Subcutaneous abdominal adipose tissue (tissue), 5 donors: ENCODE data around the gene F13A1.

ENCODE experiments used
- H3K27ac ChIP-seq: one replicate; pipeline ENCODE4 v1.7.0; 2013; ENCODE audit warnings: low read depth, mild to moderate bottlenecking, inconsistent platforms, low read length, moderate library complexity
- H3K27me3 ChIP-seq, 5 donors: one replicate each; pipeline ENCODE4 v1.7.0; 2013; ENCODE audit warnings: low read length in 5 of 5, inconsistent platforms in 1 of 5; ENCODE audit not compliant: control insufficient read depth in 5 of 5, insufficient read depth in 4 of 5
- H3K36me3 ChIP-seq, 5 donors: one replicate each; pipeline ENCODE4 v1.7.0; 2013; ENCODE audit warnings: low read length in 5 of 5; ENCODE audit not compliant: control insufficient read depth in 5 of 5, insufficient read depth in 5 of 5
- H3K4me1 ChIP-seq, 5 donors: one replicate each; pipeline ENCODE4 v1.7.0; 2013; ENCODE audit warnings: low read length in 5 of 5, mild to moderate bottlenecking in 3 of 5, moderate library complexity in 1 of 5; ENCODE audit not compliant: control insufficient read depth in 5 of 5, insufficient read depth in 5 of 5
- H3K4me3 ChIP-seq, 5 donors: one replicate each; pipeline ENCODE4 v1.7.0; 2013; ENCODE audit warnings: low read length in 5 of 5, low read depth in 1 of 5
- H3K9ac ChIP-seq, 5 donors: one replicate each; pipeline ENCODE4 v1.7.0; 2013; ENCODE audit warnings: low read length in 5 of 5, mild to moderate bottlenecking in 4 of 5, moderate library complexity in 3 of 5
- H3K9me3 ChIP-seq, 5 donors: one replicate each; pipeline ENCODE4 v1.7.0; 2013; ENCODE audit warnings: low read length in 5 of 5; ENCODE audit not compliant: control insufficient read depth in 5 of 5
- donor health status: healthy.
- donor health status: healthy.
- donor health status: healthy.
- donor health status: healthy.
- donor health status: healthy.

Gene F13A1

DNA sequence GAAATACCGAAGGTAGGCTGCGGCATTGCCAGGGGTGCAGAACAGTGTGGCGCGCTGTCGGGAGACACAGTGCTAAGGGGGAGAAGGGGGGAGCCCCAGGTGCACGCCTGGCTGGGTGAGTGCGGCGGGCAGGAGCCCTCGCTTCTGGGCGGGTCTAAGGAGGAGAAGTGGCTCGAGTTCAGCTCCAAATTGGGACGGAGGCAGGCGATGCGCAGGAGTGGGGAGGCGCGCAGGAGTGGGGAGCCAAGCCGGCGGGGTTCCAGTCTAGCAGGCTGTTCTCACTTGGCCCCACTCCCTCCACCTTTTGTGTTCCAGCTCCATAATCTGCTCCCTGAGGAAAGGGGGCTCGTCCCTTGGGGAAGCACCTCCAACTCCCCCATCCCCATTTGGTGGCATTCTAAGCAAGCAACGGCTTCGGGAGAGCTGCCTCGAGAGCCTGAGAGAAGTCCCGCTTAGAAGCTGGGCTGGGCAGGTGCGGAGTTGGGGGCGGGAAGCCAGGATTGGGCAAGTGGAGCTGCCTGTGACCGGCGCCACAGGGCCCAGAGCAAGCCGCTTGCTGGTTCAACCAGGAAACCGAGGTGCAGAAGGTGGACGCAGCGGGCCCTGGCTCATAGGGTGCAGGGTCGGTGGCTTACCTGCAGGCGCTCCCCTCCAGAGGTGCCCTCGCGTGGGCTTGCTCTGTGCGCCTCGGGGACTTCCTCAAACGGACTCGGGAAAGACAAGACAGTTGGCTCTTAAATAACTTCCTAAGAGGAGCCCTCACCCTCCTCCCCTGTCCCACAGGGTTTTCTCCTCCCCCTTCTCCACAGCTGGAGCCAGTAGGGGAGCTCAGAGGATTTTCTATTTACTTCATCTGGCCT is at the start of gene F13A1:
F13A1 (minus strand) TSS at position 711 of the 860 bp plus-strand sequence. CDS start 1,998 bp downstream, outside the sequence.
- H3K9ac ChIP-seq: peak within 1 kb of the TSS in 3 of 5 donors; percentile 34 to 66 (median 35)
- no peak within 1 kb of the TSS for H3K27ac ChIP-seq
- H3K9me3 ChIP-seq: no peaks in the 10 kb centered on the region
- H3K27me3 ChIP-seq: peaks cover 9 to 16% (median 11%) of the 10 kb centered on the region in 5 donors
- no peaks in the 10 kb centered on the region for H3K36me3 ChIP-seq
- peak within 1 kb of the TSS; percentile 50 to 67 (median 53) for H3K4me3 ChIP-seq
- H3K4me1 ChIP-seq: peaks cover 0 to 19% (median 16%) of the 10 kb centered on the region in 5 donors

DNA sequence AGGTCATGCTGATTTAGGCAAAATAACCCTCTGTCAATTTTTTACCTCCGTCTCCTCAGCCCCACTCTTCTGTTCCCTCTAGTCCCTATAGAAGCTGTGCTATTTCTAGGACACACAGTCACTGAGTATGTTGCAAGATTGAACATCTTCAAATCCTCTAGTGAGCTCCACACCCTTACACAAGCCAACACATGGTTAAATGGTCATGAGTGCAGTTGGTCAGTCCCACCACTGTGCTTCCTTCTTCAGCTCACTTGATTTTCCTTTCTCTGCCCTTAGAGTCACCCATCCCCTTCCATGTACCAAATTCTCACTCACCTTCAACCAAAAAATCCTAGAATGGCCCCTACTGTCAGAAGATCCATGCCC is 48.2 kb upstream of the F13A1 start:
- no peaks in the 10 kb centered on the region for H3K4me1 ChIP-seq
- H3K27ac ChIP-seq: no peak overlapping the region
- no peak overlapping the region for H3K9ac ChIP-seq

DNA sequence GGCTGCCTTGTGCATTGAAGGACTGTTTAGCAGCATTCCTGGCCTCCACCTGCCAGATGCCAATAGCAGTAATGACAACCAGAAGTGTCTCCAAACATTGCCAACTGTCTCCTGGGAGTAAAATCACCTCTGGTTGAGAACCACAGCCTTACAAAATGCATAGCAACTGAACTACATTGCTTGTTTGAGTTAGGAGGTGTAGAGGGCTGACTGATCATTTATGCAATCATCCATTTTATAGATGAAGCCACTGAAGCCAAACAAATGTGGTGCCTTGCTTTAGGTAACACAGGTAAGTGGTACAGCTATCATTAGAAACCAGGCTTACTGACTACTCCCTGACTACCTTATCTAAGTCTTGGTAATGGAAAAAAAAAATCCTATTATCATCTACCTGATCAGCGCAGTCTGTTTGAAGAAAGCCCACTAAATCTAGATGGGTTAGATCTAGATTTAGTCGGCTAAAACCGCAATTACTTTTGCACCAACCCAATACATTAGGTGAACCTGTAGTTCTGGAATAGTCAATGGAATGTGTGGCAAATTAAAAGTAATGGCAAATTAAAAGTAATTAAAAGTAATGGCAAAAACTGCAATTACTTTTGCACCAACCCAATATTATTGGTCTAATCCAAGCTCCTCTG is 47.7 kb upstream of the F13A1 start:
- Histone ChIP-seq H3K4me3 (no peak overlapping the region), H3K36me3 (no peaks in the 10 kb centered on the region), H3K27ac (no peak overlapping the region), H3K9me3 (no peaks in the 10 kb centered on the region), H3K4me1 (no peaks in the 10 kb centered on the region), H3K27me3 (no peaks in the 10 kb centered on the region), H3K9ac (no peak overlapping the region)

More for the DNA sequence above, 48.2 kb upstream of the F13A1 start:
- Histone ChIP-seq H3K4me3 (no peak overlapping the region), H3K36me3 (no peaks in the 10 kb centered on the region), H3K9me3 (no peaks in the 10 kb centered on the region), H3K27me3 (no peaks in the 10 kb centered on the region)

DNA sequence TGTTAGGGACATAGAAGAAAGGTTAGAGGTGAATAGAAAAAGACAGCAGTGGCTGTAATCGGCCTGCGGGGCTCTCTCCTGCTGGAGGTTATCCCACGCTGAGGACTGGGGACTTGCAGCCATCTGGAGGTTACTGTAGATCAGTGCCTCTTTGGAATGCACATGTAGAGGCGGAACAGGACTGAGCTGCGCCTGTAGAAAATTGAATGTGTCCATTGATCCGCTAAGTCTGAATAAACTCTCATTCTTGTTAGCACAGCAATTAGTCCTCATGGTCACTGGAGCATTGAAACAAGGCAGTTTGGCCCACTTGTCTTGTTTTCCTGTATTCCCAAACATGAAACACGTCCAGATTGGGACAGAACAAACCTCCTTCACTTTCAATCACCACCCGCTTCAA is 46.3 kb upstream of the F13A1 start:
- no peaks in the 10 kb centered on the region for H3K27me3 ChIP-seq
- no peak overlapping the region for H3K9ac ChIP-seq
- no peak overlapping the region for H3K4me3 ChIP-seq
- H3K27ac ChIP-seq: no peak overlapping the region
- H3K36me3 ChIP-seq: no peaks in the 10 kb centered on the region
- no peaks in the 10 kb centered on the region for H3K9me3 ChIP-seq
- no peaks in the 10 kb centered on the region for H3K4me1 ChIP-seq

DNA sequence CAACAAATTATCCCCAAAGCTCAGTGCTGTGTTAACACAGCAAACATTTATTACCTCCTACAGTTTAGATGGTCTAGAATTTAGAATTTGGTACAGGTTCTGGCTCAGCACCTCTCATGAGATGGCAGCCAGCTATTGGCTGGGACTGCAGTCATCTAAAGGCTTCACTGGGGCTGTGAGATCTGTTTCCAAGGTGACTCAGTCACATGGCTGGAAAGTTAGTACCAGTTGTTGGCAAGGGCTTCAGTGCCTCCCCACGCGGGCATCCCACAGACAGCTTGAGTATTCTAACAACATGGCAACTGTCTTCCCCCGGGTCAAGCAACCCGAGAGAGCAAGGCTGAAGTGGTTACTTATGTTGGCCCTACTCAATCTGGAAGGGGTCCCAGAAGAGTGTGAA is 44.8 kb upstream of the F13A1 start:
- H3K4me3 ChIP-seq: no peak overlapping the region
- H3K9me3 ChIP-seq: no peaks in the 10 kb centered on the region
- H3K4me1 ChIP-seq: no peaks in the 10 kb centered on the region
- H3K27me3 ChIP-seq: no peaks in the 10 kb centered on the region
- no peak overlapping the region for H3K9ac ChIP-seq
- H3K27ac ChIP-seq: no peak overlapping the region
- no peaks in the 10 kb centered on the region for H3K36me3 ChIP-seq

DNA sequence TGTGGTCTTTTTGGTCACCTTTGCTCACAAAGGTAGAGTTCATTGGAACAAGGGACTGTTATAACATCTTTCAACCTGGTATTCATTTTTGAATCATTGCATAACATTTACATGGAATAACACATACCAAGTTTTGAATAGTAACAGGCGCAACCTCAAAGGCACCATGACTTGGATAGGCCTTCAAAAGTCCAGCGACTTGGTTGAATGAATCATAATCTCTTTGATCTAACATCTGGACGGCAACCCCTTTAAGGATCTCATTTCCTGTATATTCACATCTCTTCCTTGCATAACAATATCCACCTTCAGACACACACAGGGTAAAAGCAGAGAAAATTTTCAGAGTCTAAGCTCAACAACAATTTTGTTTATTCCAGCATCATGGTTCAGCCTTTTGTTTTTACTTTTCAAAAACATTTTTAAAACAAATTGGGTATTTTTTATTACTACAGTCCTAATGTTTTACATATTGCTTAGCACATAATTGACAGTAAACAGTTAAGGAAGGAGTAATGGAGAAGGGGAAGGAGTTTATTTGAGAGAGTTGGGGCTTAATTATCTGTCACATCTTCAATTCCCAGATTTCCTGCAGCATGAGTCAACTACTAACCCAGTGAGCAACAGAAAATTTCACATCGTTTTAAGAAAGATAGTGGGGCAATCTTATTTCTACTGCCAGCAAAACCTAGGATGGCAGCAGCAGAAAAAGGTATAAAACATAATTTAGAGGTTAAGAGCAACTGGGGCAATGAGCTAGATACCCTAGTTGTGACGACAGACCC is 41.8 kb upstream of the F13A1 start:
- no peak overlapping the region for H3K4me3 ChIP-seq
- H3K9ac ChIP-seq: no peak overlapping the region
- H3K27me3 ChIP-seq: no peaks in the 10 kb centered on the region
- peaks cover 0 to under 1% (median 0%) of the 10 kb centered on the region in 5 donors for H3K4me1 ChIP-seq
- no peak overlapping the region for H3K27ac ChIP-seq
- H3K36me3 ChIP-seq: no peaks in the 10 kb centered on the region
- no peaks in the 10 kb centered on the region for H3K9me3 ChIP-seq

DNA sequence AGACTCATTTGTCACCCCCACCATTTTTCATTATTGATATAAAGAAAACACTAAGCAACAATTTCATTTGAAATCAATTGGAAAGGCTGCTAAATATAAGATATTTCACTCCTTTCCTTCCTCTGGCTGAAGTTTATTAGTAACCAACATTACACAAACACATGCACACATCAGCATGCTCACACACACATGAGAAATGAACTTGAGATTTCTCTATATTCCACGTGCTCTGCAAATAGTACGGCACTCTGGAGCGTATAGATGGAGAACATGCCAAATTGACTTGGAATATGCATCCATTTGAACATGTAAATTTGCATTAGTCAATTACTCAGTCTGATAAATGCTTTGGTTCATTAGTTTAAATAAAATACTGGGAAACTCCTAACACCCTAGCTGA is 37.1 kb upstream of the F13A1 start:
- Histone ChIP-seq H3K4me1 (peaks cover 0 to 8% (median 0%) of the 10 kb centered on the region in 5 donors), H3K4me3 (no peak overlapping the region), H3K27me3 (no peaks in the 10 kb centered on the region), H3K36me3 (no peaks in the 10 kb centered on the region), H3K27ac (no peak overlapping the region), H3K9ac (no peak overlapping the region), H3K9me3 (no peaks in the 10 kb centered on the region)

DNA sequence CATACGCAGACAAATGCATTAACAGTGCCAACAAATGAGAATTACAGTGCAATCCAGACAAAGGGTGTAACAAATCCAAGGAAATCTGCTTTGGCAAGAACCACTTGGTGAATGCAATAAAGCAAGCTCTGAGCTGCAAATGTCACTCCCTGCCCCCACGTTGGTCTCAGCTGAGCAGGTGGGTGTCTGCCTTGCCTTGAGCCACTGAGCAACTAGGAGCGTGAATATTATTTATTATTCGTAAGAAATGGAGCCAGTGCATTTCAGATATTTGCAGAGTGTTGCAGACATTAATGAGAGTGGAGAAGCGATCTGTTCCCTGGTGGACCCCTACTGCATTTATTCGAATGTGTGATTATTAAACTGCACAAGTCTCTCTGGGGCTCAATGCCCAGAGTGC is 36.6 kb upstream of the F13A1 start:
- H3K9ac ChIP-seq: no peak overlapping the region
- H3K27ac ChIP-seq: no peak overlapping the region
- peaks cover 0 to 8% (median 0%) of the 10 kb centered on the region in 5 donors for H3K4me1 ChIP-seq
- no peak overlapping the region for H3K4me3 ChIP-seq
- no peaks in the 10 kb centered on the region for H3K36me3 ChIP-seq
- no peaks in the 10 kb centered on the region for H3K27me3 ChIP-seq
- H3K9me3 ChIP-seq: no peaks in the 10 kb centered on the region

DNA sequence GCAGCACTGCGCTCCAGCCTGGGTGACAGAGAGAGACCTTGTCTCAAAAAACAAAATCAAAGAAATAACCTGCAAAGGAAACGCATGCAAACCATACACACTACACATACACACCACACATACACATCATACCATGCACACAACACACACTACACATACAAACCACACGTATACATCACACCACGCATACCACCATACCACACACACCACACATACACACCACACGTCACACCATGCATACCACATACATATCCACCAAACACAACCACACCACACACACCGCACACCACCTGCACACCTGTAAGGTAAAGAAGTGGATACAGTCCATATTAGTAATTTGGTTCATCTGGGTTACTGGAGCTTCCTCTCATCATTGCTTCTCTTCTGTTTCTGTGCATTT is 32.3 kb upstream of the F13A1 start:
- no peak overlapping the region for H3K27ac ChIP-seq
- H3K36me3 ChIP-seq: no peaks in the 10 kb centered on the region

More for the DNA sequence above, 32.3 kb upstream of the F13A1 start:
- Histone ChIP-seq H3K9ac (no peak overlapping the region), H3K9me3 (no peaks in the 10 kb centered on the region), H3K27me3 (no peaks in the 10 kb centered on the region), H3K4me1 (peaks cover 0 to 13% (median 6%) of the 10 kb centered on the region in 5 donors), H3K4me3 (no peak overlapping the region)
